Smooth muscle cell of the umbilical artery (primary cell): ENCODE data around the gene PRXL2C. TPM values are rescaled to one million over a fixed set of nuclear protein-coding genes. Genes with fewer than 3 reads are reported as not detected.

Experiments used
- total RNA-seq: library from RNA; depleted of rRNA; stranded (reverse); fragments of >200 nt; gene quantifications from 2 replicates; pipeline ENCODE4 v1.2.3, GENCODE V29; 2014

The PRXL2C gene
- total RNA-seq = 7.3 and 9.5 TPM in 2 replicates

GRCh38 chr9:96655198-96655851, at the start of gene PRXL2C:
TSS of gene PRXL2C (minus strand) at chr9:96655317. CDS start at chr9:96655281, 36 bp downstream.

GRCh38 chr9:96619491-96620180, 35.5 kb downstream of the PRXL2C start, which contains the start of gene CDC14B:
TSS of gene CDC14B (minus strand) at chr9:96619843. CDS start at chr9:96619378, 465 bp downstream.

Other genes starting within 250 kb of the PRXL2C start
- 0.30 and 3.4 TPM in 2 replicates for gene ZNF367, start 236.9 kb downstream of the PRXL2C start, total RNA-seq
- 11.3 and 13.7 TPM in 2 replicates for gene HABP4, start 205.1 kb downstream of the PRXL2C start, total RNA-seq
- 15.5 and 18.4 TPM in 2 replicates for gene CDC14B, start 35.5 kb downstream of the PRXL2C start, total RNA-seq
- gene ZNF510, start 122.8 kb upstream of the PRXL2C start, total RNA-seq = 11.7 and 16.0 TPM in 2 replicates
- gene ZNF782, start 199.2 kb upstream of the PRXL2C start, total RNA-seq = 3.3 and 3.5 TPM in 2 replicates